Measurements from ENCODE around the gene KRT6A.

The KRT6A gene

GRCh38 chr12:52493172-52493571 lies at the start of gene KRT6A:
KRT6A (minus strand) TSS chr12:52493257; CDS start chr12:52493188, 69 bp downstream.
- H3K9me3 Mint-ChIP-seq: peaks cover 0 to 1% of the 10 kb centered on the region in 2 donors
- peaks cover 21 to 42% of the 10 kb centered on the region in 2 donors for H3K27me3 Mint-ChIP-seq
- peaks cover 5 to 7% of the 10 kb centered on the region in 2 donors for H3K4me1 Mint-ChIP-seq
- ATAC-seq (replicated peaks) (no peak), DNase-seq (no peak)
- no peak within 1 kb of the TSS for H3K4me3 Mint-ChIP-seq
- no peak within 1 kb of the TSS for H3K27ac Mint-ChIP-seq
- H3K36me3 Mint-ChIP-seq: no peaks in the 10 kb centered on the region

GRCh38 chr12:52542157-52542556 lies 49.1 kb upstream of the KRT6A start:
- Mint-ChIP-seq H3K4me1 (no peaks in the 10 kb centered on the region), H3K4me3 (no peak overlapping the region), H3K27me3 (peaks cover 16 to 17% of the 10 kb centered on the region in 2 donors), H3K27ac (no peak overlapping the region), H3K36me3 (no peaks in the 10 kb centered on the region), H3K9me3 (no peaks in the 10 kb centered on the region)
- DNase-seq (no peak), ATAC-seq (replicated peaks) (no peak)

- Mint-ChIP-seq H3K27me3 (peaks cover 17 to 20% of the 10 kb centered on the region in 2 donors), H3K27ac (no peak overlapping the region), H3K4me1 (no peaks in the 10 kb centered on the region), H3K9me3 (no peaks in the 10 kb centered on the region), H3K4me3 (no peak overlapping the region), H3K36me3 (no peaks in the 10 kb centered on the region)
- ATAC-seq (replicated peaks): no peak
- DNase-seq: no peak
Measured at GRCh38 chr12:52541709-52542108, 48.7 kb upstream of the KRT6A start.

- H3K27ac Mint-ChIP-seq: no peak overlapping the region
- no peak overlapping the region for H3K4me3 Mint-ChIP-seq
- H3K27me3 Mint-ChIP-seq: peaks cover 13 to 20% of the 10 kb centered on the region in 2 donors
- ATAC-seq (replicated peaks) (no peak), DNase-seq (no peak)
- H3K9me3 Mint-ChIP-seq: no peaks in the 10 kb centered on the region
- no peaks in the 10 kb centered on the region for H3K4me1 Mint-ChIP-seq
- H3K36me3 Mint-ChIP-seq: no peaks in the 10 kb centered on the region
Measured at GRCh38 chr12:52540531-52540930, 47.5 kb upstream of the KRT6A start.

GRCh38 chr12:52539821-52540173 lies 46.7 kb upstream of the KRT6A start:
- H3K27ac Mint-ChIP-seq: no peak overlapping the region
- no peak for DNase-seq
- H3K27me3 Mint-ChIP-seq: peaks cover 9 to 17% of the 10 kb centered on the region in 2 donors
- H3K4me3 Mint-ChIP-seq: no peak overlapping the region
- no peaks in the 10 kb centered on the region for H3K36me3 Mint-ChIP-seq
- no peaks in the 10 kb centered on the region for H3K9me3 Mint-ChIP-seq
- H3K4me1 Mint-ChIP-seq: no peaks in the 10 kb centered on the region
- ATAC-seq (replicated peaks): no peak

GRCh38 chr12:52539083-52539820 lies 46.2 kb upstream of the KRT6A start:
- no peak overlapping the region for H3K27ac Mint-ChIP-seq
- no peak for DNase-seq
- peaks cover 9 to 15% of the 10 kb centered on the region in 2 donors for H3K27me3 Mint-ChIP-seq
- no peaks in the 10 kb centered on the region for H3K9me3 Mint-ChIP-seq
- no peaks in the 10 kb centered on the region for H3K4me1 Mint-ChIP-seq
- no peaks in the 10 kb centered on the region for H3K36me3 Mint-ChIP-seq
- ATAC-seq (replicated peaks): no peak
- no peak overlapping the region for H3K4me3 Mint-ChIP-seq

GRCh38 chr12:52537101-52537500 lies 44.0 kb upstream of the KRT6A start:
- H3K27me3 Mint-ChIP-seq: peaks cover 5 to 15% of the 10 kb centered on the region in 2 donors
- no peaks in the 10 kb centered on the region for H3K9me3 Mint-ChIP-seq
- no peaks in the 10 kb centered on the region for H3K36me3 Mint-ChIP-seq
- no peak overlapping the region for H3K4me3 Mint-ChIP-seq
- DNase-seq: no peak
- no peak overlapping the region for H3K27ac Mint-ChIP-seq
- ATAC-seq (replicated peaks): no peak
- no peaks in the 10 kb centered on the region for H3K4me1 Mint-ChIP-seq

GRCh38 chr12:52535574-52535973 lies 42.5 kb upstream of the KRT6A start:
- no peak for DNase-seq
- no peak overlapping the region for H3K4me3 Mint-ChIP-seq
- no peaks in the 10 kb centered on the region for H3K9me3 Mint-ChIP-seq
- H3K36me3 Mint-ChIP-seq: no peaks in the 10 kb centered on the region
- no peak for ATAC-seq (replicated peaks)
- H3K4me1 Mint-ChIP-seq: no peaks in the 10 kb centered on the region
- H3K27me3 Mint-ChIP-seq: peaks cover 5 to 15% of the 10 kb centered on the region in 2 donors
- H3K27ac Mint-ChIP-seq: no peak overlapping the region

- Mint-ChIP-seq H3K27me3 (peaks cover 0 to 13% of the 10 kb centered on the region in 2 donors), H3K4me1 (no peaks in the 10 kb centered on the region), H3K9me3 (no peaks in the 10 kb centered on the region), H3K4me3 (no peak overlapping the region), H3K36me3 (no peaks in the 10 kb centered on the region), H3K27ac (no peak overlapping the region)
- ATAC-seq (replicated peaks): no peak
- DNase-seq: no peak
Measured at GRCh38 chr12:52534482-52534881, 41.4 kb upstream of the KRT6A start.

- H3K4me3 Mint-ChIP-seq: no peak overlapping the region
- H3K27me3 Mint-ChIP-seq: peaks cover 0 to 9% of the 10 kb centered on the region in 2 donors
Measured at GRCh38 chr12:52533686-52534470, 40.8 kb upstream of the KRT6A start.

GRCh38 chr12:52532636-52533035 lies 39.6 kb upstream of the KRT6A start:
- peaks cover 0 to 9% of the 10 kb centered on the region in 2 donors for H3K27me3 Mint-ChIP-seq
- no peak overlapping the region for H3K27ac Mint-ChIP-seq
- no peaks in the 10 kb centered on the region for H3K36me3 Mint-ChIP-seq
- H3K4me3 Mint-ChIP-seq: no peak overlapping the region
- H3K4me1 Mint-ChIP-seq: no peaks in the 10 kb centered on the region
- DNase-seq: no peak
- no peaks in the 10 kb centered on the region for H3K9me3 Mint-ChIP-seq
- ATAC-seq (replicated peaks): no peak

More at GRCh38 chr12:52533686-52534470, 40.8 kb upstream of the KRT6A start:
- Mint-ChIP-seq H3K9me3 (no peaks in the 10 kb centered on the region), H3K4me1 (no peaks in the 10 kb centered on the region), H3K36me3 (no peaks in the 10 kb centered on the region), H3K27ac (no peak overlapping the region)
- ATAC-seq (replicated peaks): no peak
- no peak for DNase-seq

- Mint-ChIP-seq H3K27ac (no peak overlapping the region), H3K4me3 (no peak overlapping the region), H3K9me3 (no peaks in the 10 kb centered on the region), H3K27me3 (no peaks in the 10 kb centered on the region), H3K36me3 (no peaks in the 10 kb centered on the region), H3K4me1 (no peaks in the 10 kb centered on the region)
- no peak for DNase-seq
- ATAC-seq (replicated peaks): peak in 1 of 2 donors; percentile 48
Measured at GRCh38 chr12:52531566-52532300, 38.7 kb upstream of the KRT6A start.

GRCh38 chr12:52530905-52531304 lies 37.8 kb upstream of the KRT6A start:
- no peaks in the 10 kb centered on the region for H3K27me3 Mint-ChIP-seq
- ATAC-seq (replicated peaks) (no peak), DNase-seq (no peak)
- H3K4me1 Mint-ChIP-seq: no peaks in the 10 kb centered on the region
- no peaks in the 10 kb centered on the region for H3K36me3 Mint-ChIP-seq
- no peaks in the 10 kb centered on the region for H3K9me3 Mint-ChIP-seq
- no peak overlapping the region for H3K27ac Mint-ChIP-seq
- no peak overlapping the region for H3K4me3 Mint-ChIP-seq

- no peak for ATAC-seq (replicated peaks)
- H3K4me1 Mint-ChIP-seq: no peaks in the 10 kb centered on the region
Measured at GRCh38 chr12:52530366-52530765, 37.3 kb upstream of the KRT6A start.

More at GRCh38 chr12:52530366-52530765, 37.3 kb upstream of the KRT6A start:
- Mint-ChIP-seq H3K27ac (no peak overlapping the region), H3K27me3 (peaks cover 0 to 1% of the 10 kb centered on the region in 2 donors), H3K36me3 (no peaks in the 10 kb centered on the region), H3K4me3 (no peak overlapping the region), H3K9me3 (no peaks in the 10 kb centered on the region)
- DNase-seq: no peak

Measured in stimulated activated naive B cell treated with anti-CD40 and anti-IgM and Interleukin-4, amounts not matched to agents 10 μg/mL and 1 μg/mL and 100 μg/mL, for 72 hours (primary cell).